Panc1 (cell line): Measurements from ENCODE around the gene SGCG.

Source experiments
- TF ChIP-seq, protein P1 (sequence below): fragments of 450-650 bp; IDR thresholded peaks from 2 replicates; pipeline ENCODE4 v1.5.1; 2017; ENCODE audit warnings: mild to moderate bottlenecking
- TF ChIP-seq, protein P2 (sequence below), 2 experiments: IDR thresholded peaks; 2 replicates each; pipeline ENCODE4 v1.6.1; 2011 to 2012; ENCODE audit warnings: low read depth in 2 of 2, control low read depth in 1 of 2, low read length in 1 of 2, mild to moderate bottlenecking in 1 of 2, moderate library complexity in 1 of 2; ENCODE audit not compliant: insufficient read depth in 1 of 2

- TF ChIP-seq, protein P1, sequence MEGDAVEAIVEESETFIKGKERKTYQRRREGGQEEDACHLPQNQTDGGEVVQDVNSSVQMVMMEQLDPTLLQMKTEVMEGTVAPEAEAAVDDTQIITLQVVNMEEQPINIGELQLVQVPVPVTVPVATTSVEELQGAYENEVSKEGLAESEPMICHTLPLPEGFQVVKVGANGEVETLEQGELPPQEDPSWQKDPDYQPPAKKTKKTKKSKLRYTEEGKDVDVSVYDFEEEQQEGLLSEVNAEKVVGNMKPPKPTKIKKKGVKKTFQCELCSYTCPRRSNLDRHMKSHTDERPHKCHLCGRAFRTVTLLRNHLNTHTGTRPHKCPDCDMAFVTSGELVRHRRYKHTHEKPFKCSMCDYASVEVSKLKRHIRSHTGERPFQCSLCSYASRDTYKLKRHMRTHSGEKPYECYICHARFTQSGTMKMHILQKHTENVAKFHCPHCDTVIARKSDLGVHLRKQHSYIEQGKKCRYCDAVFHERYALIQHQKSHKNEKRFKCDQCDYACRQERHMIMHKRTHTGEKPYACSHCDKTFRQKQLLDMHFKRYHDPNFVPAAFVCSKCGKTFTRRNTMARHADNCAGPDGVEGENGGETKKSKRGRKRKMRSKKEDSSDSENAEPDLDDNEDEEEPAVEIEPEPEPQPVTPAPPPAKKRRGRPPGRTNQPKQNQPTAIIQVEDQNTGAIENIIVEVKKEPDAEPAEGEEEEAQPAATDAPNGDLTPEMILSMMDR = no peak
- TF ChIP-seq, protein P2, sequence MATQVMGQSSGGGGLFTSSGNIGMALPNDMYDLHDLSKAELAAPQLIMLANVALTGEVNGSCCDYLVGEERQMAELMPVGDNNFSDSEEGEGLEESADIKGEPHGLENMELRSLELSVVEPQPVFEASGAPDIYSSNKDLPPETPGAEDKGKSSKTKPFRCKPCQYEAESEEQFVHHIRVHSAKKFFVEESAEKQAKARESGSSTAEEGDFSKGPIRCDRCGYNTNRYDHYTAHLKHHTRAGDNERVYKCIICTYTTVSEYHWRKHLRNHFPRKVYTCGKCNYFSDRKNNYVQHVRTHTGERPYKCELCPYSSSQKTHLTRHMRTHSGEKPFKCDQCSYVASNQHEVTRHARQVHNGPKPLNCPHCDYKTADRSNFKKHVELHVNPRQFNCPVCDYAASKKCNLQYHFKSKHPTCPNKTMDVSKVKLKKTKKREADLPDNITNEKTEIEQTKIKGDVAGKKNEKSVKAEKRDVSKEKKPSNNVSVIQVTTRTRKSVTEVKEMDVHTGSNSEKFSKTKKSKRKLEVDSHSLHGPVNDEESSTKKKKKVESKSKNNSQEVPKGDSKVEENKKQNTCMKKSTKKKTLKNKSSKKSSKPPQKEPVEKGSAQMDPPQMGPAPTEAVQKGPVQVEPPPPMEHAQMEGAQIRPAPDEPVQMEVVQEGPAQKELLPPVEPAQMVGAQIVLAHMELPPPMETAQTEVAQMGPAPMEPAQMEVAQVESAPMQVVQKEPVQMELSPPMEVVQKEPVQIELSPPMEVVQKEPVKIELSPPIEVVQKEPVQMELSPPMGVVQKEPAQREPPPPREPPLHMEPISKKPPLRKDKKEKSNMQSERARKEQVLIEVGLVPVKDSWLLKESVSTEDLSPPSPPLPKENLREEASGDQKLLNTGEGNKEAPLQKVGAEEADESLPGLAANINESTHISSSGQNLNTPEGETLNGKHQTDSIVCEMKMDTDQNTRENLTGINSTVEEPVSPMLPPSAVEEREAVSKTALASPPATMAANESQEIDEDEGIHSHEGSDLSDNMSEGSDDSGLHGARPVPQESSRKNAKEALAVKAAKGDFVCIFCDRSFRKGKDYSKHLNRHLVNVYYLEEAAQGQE (IDR thresholded peaks at IDR 0.05; ENCODE audit: insufficient read depth in 1 of 2, low read depth in 2 of 2, low read length in 1 of 2) = no peak
Measured at GRCh38 chr13:23201870-23202269, 21.1 kb downstream of the SGCG start.
